Measurements from ENCODE around the gene TBX10.
"Not testable (repeated sequence)": the region's sequence is repeated elsewhere in the genome, so short reads cannot be mapped to it uniquely, and the experiment has no call there.

TBX10 gene

DNA sequence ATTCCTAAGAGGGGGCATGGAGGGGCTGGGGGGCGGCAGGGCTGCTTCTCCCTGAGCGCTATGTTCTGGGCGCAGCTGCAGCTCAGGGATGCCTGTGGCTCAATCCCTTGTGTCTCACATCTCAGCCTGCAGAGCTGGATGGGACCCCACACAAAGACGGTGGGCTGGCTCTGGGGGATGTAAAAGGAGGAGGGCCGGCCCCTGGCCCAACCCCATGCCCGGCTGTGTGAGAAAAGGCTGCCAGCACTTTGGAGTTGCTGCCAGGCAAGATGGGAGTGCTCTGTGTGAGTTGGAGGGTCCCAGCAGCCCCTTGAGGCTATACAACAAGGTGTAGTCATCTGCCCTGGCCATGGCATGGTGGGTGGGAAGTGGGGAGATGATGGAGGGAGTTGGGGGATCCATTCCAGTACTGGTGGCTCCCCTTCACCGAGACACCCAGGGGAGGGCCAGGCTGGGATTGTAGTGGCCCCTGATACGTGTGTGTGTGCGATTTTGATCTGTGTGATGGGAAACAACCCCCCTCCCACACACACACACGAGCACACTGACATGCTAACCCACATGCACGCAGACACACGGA is 1.3 kb upstream of the TBX10 start:
- DNase-seq (ENCODE audit: extremely low spot score): no peak
- CTCF ChIA-PET: interaction anchor here (1.1 to 3.4 kb wide), 2 partner anchors 11 to 19 kb away, joined by 3 to 31 read pairs; partner anchors contain the start of gene NUDT8

DNA sequence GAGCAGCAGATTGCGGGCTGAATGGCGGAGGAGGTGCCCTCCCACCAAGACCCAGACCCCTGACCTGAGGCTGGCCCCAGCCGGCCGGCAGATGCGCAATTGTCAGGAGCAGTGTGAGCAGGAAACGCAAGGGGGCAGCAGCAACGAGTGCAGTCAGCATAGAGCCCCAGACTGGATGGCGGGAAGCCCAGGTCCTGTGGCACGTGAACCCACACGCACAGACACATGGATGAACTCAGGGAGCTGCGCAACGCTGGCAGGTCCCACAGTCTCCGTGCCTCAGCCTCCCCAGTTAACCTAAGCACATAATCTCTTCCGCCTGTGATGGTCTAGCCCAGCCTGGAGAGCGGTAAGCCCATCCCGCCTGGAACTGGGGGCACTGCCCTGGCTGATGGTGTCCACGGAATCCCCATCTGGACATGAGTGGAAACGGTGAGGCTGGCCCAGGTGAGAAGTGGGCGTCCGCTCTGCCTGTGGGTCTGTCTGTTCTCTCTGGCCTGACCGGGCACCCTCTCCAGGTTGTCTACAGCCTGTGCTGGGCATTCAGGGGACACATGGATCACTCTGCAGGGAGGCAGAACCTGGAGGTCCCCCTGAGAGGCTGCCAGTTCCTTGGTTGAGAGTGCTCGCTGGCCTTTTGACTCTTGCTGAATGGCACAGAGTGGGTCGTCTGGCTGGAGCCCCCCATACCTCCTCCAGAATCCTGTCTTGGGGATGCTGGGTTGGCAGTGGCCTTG is 626 bp upstream of the TBX10 start:
- ChIA-PET CTCF (interaction anchor here (1.1 to 3.4 kb wide), 3 partner anchors 11 to 24 kb away, joined by 3 to 31 read pairs (median 3); partner anchors contain the start of gene NUDT8), POLR2A (no interaction called here)
- TF ChIP-seq, protein P1, sequence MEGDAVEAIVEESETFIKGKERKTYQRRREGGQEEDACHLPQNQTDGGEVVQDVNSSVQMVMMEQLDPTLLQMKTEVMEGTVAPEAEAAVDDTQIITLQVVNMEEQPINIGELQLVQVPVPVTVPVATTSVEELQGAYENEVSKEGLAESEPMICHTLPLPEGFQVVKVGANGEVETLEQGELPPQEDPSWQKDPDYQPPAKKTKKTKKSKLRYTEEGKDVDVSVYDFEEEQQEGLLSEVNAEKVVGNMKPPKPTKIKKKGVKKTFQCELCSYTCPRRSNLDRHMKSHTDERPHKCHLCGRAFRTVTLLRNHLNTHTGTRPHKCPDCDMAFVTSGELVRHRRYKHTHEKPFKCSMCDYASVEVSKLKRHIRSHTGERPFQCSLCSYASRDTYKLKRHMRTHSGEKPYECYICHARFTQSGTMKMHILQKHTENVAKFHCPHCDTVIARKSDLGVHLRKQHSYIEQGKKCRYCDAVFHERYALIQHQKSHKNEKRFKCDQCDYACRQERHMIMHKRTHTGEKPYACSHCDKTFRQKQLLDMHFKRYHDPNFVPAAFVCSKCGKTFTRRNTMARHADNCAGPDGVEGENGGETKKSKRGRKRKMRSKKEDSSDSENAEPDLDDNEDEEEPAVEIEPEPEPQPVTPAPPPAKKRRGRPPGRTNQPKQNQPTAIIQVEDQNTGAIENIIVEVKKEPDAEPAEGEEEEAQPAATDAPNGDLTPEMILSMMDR (IDR thresholded peaks at IDR 0.05; ENCODE audit: control extremely low read depth, extremely low read depth, low read depth, missing control alignments): peak; percentile 81
- DNase-seq (ENCODE audit: extremely low spot score): peak; percentile 80

More for the DNA sequence above, 1.3 kb upstream of the TBX10 start:
- TF ChIP-seq, protein P1 (IDR thresholded peaks at IDR 0.05; ENCODE audit: control extremely low read depth, extremely low read depth, low read depth, missing control alignments): no peak
- POLR2A ChIA-PET: no interaction called here

GRCh38 chr11:67638535-67639437 is 777 bp downstream of the TBX10 start:
- ChIA-PET POLR2A (no interaction called here), CTCF (interaction anchor here (1.6 to 6.3 kb wide), 6 partner anchors 8 to 23 kb away, joined by 3 to 49 read pairs (median 7); partner anchors contain the start of gene NUDT8)
- DNase-seq (ENCODE audit: extremely low spot score): no peak
- TF ChIP-seq, protein P1 (IDR thresholded peaks at IDR 0.05; ENCODE audit: control extremely low read depth, extremely low read depth, low read depth, missing control alignments): no peak

- POLR2A ChIA-PET; DNase-seq (ENCODE audit: extremely low spot score): not testable (repeated sequence)
- CTCF ChIA-PET: interaction anchor here (3.4 to 6.3 kb wide), 2 partner anchors 8 to 9 kb away, joined by 31 to 49 read pairs; partner anchors contain the start of gene NUDT8
These were observed 2.1 kb downstream of the TBX10 start for GRCh38 chr11:67637441-67637840.

GRCh38 chr11:67636962-67637361 is 2.6 kb downstream of the TBX10 start:
- CTCF ChIA-PET: interaction anchor here (6.3 kb wide), 1 partner anchor 10 kb away, joined by 49 read pairs; no protein-coding TSS in a partner anchor
- TF ChIP-seq, protein P1 (IDR thresholded peaks at IDR 0.05; ENCODE audit: control extremely low read depth, extremely low read depth, low read depth, missing control alignments): no peak
- POLR2A ChIA-PET: no interaction called here
- DNase-seq (ENCODE audit: extremely low spot score): no peak

DNA sequence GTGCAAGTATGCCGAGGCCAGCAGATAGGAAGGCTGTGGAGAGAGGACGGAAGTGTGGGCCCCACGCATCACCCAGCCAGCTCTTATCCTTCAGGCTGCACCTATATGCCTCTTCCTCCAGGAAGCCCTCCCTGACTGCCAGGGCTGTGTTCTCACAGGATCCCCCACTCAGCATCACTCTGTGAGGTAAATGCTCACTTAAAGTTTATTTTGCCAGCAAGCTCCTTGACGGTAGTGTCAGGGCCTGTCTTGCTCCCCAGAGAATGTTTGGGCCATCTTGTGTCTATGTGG is 4.4 kb downstream of the TBX10 start:
- TF ChIP-seq, protein P1 (IDR thresholded peaks at IDR 0.05; ENCODE audit: control extremely low read depth, extremely low read depth, low read depth, missing control alignments): no peak
- ChIA-PET POLR2A (no interaction called here), CTCF (interaction anchor here (1.4 to 6.3 kb wide), 3 partner anchors 12 to 51 kb away, joined by 3 to 49 read pairs (median 4); partner anchors contain the start of gene GSTP1)
- DNase-seq (ENCODE audit: extremely low spot score): no peak

Measured in GM10248 (cell line).